ENCODE measurements around the gene PRKCH.

PRKCH gene

GRCh38 chr14:61474701-61475100 is 153.3 kb downstream of the PRKCH start (continued):
- TF ChIP-seq ZNF280C (tag by site-specific recombination; IDR thresholded peaks at IDR 0.05) (no peak), ZNF521 (tag by site-specific recombination; IDR thresholded peaks at IDR 0.05) (no peak), MZF1 (tag by site-specific recombination; IDR thresholded peaks at IDR 0.05; ENCODE audit: borderline replicate concordance) (no peak), INSM2 (tag by site-specific recombination; IDR thresholded peaks at IDR 0.05) (no peak), ZNF184 (tag by site-specific recombination; IDR thresholded peaks at IDR 0.05) (no peak), ZNF513 (tag by site-specific recombination; IDR thresholded peaks at IDR 0.05) (no peak), ZFP41 (tag by site-specific recombination; IDR thresholded peaks at IDR 0.05; ENCODE audit: borderline replicate concordance) (no peak), REST (tag by site-specific recombination; IDR thresholded peaks at IDR 0.05) (no peak), ZNF623 (tag by site-specific recombination; IDR thresholded peaks at IDR 0.05) (no peak), ZNF248 (tag by site-specific recombination; IDR thresholded peaks at IDR 0.05) (no peak), ZNF645 (tag by site-specific recombination; IDR thresholded peaks at IDR 0.05) (no peak), OVOL3 (tag by site-specific recombination; IDR thresholded peaks at IDR 0.05) (no peak)

GRCh38 chr14:61475316-61475715 is 153.9 kb downstream of the PRKCH start:
- H3K4me3 ChIP-seq (ENCODE audit: low read depth, low read length), result no peak overlapping the region
- CTCF ChIA-PET, result interaction anchor here (0.6 to 2.9 kb wide), 40 partner anchors 9 to 672 kb away, joined by 3 to 14 read pairs (median 3); no protein-coding TSS in a partner anchor
- no peaks in the 10 kb centered on the region for H3K9me3 ChIP-seq (ENCODE audit: control insufficient read depth, insufficient read depth, low read depth, low read length)
- H3K4me1 ChIP-seq (ENCODE audit: control insufficient read depth, insufficient read depth, low read length), result peaks cover 18% of the 10 kb centered on the region
- no peaks in the 10 kb centered on the region for H3K36me3 ChIP-seq (ENCODE audit: control insufficient read depth in 2 of 2, insufficient read depth in 1 of 2, low read length in 2 of 2)
- POLR2A ChIA-PET, result interaction anchor here (1.4 kb wide), 1 partner anchor 220 kb away, joined by 3 read pairs; the partner anchor contains the start of gene HIF1A
- H3K27ac ChIP-seq (ENCODE audit: extremely low read depth, low read depth, low read length), result no peak overlapping the region
- TF ChIP-seq ZNF660 (tag by site-specific recombination; IDR thresholded peaks at IDR 0.05) (0 out of 2 replicates have a peak, but pooled peaks have one; percentile 40), ZNF555 (tag by site-specific recombination; conservative IDR thresholded peaks at IDR 0.05) (no peak), ZNF19 (tag by site-specific recombination; IDR thresholded peaks at IDR 0.05; ENCODE audit: low read depth) (no peak), ZNF16 (tag by site-specific recombination; IDR thresholded peaks at IDR 0.05; ENCODE audit: low read depth) (no peak), PRDM10 (tag by site-specific recombination; IDR thresholded peaks at IDR 0.05) (no peak), ZSCAN4 (tag by site-specific recombination; IDR thresholded peaks at IDR 0.05) (no peak), ZNF776 (tag by site-specific recombination; IDR thresholded peaks at IDR 0.05; ENCODE audit: borderline replicate concordance) (no peak), ZBTB1 (tag by site-specific recombination; IDR thresholded peaks at IDR 0.05) (no peak), ZNF560 (tag by site-specific recombination; IDR thresholded peaks at IDR 0.05; ENCODE audit: borderline replicate concordance) (no peak), ZFP41 (tag by site-specific recombination; IDR thresholded peaks at IDR 0.05; ENCODE audit: borderline replicate concordance) (no peak)
